HG03066 (cell line): ENCODE results near the gene KCTD2.
"Not testable (repeated sequence)": the region's sequence is repeated elsewhere in the genome, so short reads cannot be mapped to it uniquely, and the experiment has no call there.

ENCODE experiments used
- ATAC-seq: cut with Tn5 transposase; IDR thresholded peaks from one replicate; pipeline ENCODE4 v1.9.1; 2021; ENCODE audit warnings: low read depth; ENCODE audit not compliant: unreplicated experiment

Gene KCTD2

DNA sequence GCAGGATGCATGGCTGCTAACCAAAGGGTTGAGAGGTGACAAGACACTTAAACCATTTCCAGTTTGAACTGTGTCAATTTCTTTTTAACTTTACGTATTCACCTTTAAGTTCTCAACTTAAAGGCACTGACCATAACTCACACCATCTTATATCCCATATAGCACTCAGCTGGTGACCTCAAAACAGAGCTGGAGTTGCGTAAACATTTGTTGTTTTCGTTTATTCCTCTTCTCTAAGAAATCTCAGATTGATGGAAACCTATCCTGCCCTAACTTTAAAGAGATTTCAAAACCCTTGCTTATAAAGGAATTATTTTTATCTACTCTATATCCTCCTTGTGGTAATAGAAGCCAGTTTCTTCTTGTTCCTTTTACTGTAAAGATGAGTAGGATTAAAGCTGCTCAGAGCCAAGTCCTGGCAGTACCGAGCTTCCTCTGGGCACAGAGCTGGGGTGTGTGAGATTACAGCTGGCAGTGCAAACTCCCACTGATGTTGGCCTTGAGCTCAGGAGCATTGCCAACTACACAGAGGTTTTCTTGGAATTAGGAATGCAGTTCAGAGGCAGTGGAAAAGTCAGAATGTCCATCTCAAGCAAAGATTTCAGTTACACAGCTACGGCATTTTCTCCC lies 1.3 kb downstream of the KCTD2 start:
- no peak for ATAC-seq

DNA sequence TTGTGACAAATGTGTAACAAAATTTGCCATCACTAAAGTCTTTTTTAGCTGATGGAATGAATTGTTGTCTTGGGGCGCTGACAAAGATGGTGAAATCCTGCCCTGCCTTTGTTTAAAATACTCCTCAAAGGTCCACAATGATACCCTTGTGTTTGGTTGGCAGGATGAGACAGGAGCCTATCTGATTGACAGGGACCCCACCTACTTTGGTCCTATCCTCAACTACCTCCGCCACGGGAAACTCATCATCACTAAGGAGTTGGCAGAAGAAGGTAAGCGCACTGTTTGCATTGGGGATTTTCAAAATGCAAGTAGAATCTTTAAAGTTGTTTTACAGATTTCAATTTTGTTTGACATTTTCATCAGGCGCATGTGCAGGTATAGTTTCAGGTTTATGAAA lies 2.0 kb downstream of the KCTD2 start:
- no peak for ATAC-seq

DNA sequence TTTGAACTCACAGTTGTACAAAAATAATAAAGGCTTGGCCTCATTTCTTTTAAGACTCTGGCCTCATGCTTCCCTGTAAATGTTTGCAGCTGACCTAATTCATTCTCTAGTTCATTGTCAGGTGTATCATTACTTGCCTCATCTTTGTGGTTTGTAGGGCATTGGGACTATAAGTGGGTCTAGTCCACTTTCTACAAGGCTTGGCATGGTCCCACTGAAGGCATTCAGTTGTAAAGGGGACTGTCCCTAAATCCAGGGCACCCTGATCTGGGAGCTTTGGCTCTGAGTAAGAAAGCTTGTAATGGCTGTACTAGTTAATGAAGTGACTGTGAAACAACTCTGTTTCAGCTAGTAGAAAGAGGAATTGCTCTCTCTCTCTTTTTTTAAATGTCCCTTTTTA lies 2.7 kb downstream of the KCTD2 start:
- no peak for ATAC-seq

DNA sequence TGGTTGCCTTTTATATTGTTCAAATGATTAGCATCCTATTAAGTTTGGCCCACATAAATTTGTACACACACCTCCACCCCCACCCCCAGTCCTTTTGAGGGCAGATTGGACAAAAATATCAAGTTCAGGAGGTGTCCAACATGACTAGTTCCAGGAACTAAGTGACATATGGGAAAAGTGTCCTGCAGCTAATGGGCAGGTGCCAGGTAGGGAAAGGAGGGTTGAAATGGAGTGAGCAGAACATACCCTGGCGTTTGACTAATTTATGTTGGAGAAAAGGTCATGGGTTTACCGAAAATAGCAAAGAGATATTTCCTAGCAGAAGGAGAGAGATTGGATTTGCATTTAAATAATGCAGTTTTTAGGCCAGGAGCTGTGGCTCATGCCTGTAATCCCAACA lies 4.9 kb downstream of the KCTD2 start:
- ATAC-seq, result no peak

DNA sequence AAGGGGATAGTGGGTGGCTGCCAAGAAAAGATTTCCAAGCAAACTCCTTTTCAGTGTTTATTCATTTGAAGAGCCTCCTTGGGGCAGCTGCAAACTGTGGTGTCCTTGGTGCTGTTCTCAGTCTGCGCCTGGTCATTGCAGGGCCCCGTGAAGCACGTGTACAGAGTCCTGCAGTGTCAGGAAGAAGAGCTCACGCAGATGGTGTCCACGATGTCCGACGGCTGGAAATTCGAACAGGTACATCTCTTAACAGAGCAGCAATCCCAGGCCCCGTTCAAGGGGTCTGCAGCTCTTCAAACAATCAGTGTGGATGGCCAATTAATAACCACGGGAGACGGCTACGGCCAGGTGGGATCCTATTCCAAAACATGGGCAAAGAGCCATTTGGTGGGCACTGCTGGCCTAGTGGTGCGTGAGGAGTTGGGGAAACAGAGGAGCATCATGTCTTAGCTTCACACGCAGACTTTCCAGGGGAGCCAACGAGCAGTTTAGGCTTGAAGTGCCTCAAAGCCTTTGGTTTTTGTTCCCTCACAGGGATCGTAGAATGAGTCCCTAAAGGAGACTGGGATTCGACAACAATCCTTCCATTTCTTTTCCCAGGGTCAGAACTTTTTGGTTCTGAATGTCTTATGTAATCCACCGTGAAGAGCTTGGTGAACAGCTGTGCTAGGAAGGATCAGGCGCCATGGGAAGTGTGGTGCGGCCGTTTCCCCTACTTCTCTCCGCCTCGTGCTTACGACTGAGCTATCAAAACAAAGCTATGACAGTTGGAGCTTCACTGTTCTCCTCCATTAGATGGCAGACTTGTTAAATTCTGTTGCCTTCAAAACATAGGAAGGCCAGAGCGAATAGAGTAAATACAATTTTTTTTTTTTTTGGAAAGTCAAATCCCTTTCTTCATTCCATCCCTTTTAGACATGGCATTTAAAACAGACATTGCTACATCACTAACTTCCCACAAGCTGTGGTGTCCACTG lies 12.6 kb downstream of the KCTD2 start:
- ATAC-seq, result no peak

DNA sequence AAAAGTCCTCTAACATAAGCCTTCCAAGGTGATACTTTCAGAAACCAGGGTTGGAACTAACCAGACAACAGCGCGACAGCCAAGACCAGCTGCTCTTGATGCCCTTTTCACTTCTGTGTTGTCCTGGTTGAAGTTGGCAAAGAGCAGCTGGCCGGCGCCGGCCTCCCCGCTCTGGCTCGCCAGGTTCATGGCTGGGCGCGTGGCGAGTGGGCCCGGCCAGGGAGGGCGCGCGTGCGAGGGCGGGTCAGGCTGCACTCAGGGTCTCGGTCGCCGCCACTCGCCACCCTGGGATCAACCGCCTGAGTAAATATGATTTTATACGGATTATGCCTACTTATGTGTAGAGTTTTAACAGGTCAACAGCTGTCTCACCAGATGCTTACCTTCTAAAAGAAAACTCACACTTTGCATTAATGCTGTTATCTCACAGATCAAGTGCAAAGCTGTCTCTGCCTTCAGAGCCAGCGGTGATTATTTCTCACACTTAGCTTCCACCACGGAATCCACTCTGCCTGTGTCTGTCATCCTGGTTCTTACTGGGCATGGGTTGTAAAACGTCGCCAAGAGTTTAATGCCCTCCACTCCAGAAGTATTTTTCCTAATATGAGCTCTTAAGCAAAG lies 13.5 kb downstream of the KCTD2 start:
- no peak for ATAC-seq

DNA sequence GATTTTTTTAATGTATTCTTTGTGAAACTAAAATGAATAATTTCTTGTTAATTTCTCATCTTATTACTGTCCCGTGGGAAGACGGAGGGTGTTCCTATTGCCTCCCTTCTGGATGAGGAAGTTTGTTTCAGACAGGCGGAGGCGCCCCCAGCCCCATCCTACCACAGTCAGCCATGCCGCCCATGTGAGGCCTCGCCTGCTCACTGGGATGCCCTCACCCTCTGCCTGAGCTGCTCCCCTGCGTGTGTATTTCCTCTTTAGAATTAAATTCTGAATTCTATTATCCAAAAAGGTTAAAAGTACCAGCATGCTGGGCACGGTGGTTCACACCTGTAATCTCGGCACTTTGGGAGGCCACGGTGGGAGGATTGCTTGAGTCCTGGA lies 14.0 kb downstream of the KCTD2 start:
- no peak for ATAC-seq

DNA sequence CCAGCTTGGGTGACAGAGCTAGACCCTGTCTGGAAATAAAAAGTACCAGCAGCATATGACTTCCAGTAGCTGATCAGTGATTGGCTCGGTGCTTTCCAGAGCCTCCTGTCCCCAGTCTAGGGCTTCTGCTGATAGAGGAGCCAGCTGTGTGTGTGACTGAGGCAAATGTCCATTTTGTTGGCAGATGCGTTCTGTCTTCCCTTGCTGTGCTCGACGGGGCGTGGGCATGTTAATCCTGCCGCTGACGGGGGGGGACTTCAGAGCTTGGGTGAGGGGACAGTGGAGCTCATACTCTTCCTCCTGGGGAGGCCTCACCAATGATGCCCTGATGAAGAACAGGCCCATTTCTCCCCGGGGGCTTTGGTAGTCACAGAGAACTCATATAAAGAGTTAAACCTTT lies 14.6 kb downstream of the KCTD2 start:
- ATAC-seq, result no peak

DNA sequence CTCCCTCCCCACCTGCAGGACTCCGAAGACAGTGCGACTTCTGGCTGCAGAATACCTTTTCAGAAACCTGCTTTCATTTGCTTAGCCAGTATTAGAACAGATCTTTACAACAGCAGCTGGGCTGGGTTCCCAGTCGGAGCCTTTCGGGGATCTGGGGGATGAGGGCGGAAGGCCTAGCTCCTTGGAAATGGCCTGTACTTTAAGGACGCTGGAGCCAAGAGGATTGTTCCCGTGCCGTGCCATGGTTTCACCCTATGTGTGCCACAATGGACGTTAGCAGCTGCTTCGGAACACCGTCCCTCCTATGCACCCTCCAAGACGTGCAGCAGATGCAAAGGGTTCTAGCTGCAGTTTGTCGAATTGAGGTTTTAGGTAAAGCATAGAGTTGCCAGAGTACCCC lies 16.2 kb downstream of the KCTD2 start:
- ATAC-seq, result no peak

DNA sequence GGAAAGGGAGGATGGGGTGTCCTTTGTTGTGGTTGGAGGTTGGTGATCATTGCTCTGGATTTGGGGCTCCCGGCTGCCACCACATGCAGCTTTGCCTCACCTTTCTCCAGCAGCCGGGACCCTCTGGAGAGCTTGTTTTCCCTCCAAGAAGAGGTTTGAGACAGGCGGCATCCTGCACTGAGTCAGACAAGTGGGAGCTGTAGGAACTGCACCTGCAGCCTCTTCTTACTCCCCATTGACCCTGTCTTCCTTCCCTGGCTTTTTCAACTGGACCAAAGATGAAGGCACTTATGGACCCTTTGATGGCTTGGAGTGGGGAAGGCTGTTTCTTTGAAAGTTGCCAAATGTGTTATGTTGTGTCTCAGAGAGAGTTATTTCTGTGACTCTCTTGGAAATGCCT lies 16.6 kb downstream of the KCTD2 start:
- ATAC-seq, result no peak

DNA sequence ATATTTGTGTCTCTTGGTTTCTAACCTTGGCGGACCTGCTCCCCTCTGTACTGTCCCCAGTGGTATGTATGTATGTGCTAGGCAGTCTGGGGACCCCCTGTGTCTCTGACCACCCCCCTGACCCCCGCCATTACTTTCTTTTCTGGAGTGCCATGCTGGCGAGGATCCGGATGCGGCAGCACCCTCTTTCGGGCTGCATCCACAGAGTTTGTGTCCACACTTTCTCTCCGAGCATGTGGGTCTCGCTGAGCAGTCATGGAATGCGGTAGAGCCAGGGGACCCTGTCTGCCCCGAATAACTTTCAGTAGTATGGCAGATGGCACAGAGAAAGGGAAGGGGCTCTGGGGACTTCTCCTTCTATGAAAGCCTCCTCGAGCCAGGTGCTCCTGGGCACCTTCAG lies 17.0 kb downstream of the KCTD2 start:
- no peak for ATAC-seq

DNA sequence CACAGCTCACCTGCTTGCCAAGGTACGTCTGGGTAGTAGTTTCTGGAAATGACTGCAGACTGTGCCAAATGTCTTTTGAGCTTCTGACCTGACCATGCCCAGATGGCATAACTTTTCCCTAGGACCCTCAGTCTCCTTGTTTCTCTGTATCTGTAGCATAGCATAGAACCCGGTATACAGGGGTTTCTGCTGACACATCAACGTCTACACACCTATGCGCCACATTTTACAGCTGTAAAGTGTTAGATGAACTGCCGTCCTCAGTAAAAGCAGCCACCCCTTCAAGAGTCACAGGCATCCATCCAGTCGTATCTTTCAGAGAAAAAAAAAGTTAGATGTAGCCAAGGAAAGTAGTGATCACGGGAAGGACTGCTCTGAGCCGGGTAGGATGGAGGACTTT lies 17.4 kb downstream of the KCTD2 start:
- no peak for ATAC-seq

DNA sequence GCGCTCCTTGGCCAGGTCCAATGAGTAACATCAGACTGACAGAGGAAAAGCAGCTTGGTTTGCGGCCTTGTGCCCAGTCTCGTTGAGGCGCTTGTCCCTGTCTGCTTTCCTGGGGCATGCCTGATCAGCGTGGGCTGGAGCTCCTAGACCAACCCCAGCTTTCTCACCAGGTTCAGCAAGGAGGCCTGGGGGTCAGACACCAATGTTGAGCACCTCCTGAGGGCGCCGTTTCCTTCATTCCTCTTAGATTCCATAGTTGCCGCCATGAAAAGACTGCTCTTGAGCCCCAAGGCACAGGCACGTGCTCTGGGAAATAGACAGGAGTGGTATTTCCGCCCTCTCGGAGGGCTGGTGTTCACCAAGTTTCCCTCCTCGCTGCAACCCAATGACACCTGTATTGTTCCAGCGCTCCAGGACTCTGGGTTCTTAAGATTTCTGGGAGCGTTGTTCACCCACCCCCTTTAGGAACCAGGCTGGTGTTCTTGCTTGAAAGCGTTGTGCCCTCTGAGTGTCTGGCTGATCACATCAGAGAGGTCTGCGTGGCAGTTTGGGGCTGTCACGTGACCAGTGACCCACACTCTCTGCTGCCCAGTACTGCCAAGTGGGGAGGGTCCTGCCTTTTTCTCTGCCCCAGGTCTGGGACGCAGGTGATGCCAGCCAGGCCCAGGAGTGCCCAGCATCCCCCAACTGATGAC lies 18.0 kb downstream of the KCTD2 start:
- no peak for ATAC-seq

DNA sequence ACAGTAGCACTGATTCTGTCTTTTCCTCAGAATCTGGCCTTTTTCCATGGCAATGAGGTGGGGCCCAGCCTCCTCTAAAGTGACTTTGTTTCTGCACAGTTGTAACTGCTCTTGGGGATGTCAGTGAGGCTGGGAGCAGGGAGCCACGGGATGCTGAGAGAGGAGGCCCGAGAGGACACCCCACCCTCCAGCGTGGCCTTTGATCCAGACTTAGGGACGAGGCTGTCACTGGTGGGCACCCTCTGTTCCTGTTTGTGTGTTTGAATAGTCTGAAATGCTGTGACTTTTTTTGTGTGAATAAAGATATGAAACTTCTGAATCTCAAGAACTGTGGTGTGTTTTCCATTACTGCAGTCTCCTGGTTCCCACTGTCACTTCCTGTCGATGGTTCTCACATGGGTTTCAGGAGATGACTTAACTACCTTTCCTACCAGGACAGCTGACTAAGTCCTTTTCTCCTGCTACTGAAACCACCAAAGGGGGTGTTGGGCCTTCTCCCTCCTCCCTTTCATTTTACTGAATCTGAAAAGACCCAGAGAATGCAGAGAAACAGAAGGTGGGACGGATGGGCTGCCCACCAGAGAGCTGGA lies 18.6 kb downstream of the KCTD2 start:
- no peak for ATAC-seq

DNA sequence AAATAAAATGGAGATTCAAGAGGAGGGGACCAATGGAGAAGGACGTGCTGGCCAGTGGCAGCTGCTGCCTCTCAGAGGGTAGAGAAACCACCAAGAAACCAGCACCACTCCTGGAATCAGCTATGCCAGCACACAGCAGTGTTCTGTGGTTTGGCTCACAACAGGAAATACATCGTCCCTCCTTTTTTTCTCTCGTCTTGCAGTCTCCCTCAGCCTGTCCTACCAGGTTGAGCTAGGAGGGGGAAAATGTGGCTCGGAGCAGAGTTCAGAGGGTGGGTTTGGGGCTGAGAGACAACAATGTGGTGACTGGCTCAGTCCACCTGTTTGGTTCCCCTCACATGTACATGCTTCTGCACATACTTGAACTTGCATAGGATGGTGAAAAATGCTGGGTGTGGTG lies 20.8 kb downstream of the KCTD2 start:
- no peak for ATAC-seq

DNA sequence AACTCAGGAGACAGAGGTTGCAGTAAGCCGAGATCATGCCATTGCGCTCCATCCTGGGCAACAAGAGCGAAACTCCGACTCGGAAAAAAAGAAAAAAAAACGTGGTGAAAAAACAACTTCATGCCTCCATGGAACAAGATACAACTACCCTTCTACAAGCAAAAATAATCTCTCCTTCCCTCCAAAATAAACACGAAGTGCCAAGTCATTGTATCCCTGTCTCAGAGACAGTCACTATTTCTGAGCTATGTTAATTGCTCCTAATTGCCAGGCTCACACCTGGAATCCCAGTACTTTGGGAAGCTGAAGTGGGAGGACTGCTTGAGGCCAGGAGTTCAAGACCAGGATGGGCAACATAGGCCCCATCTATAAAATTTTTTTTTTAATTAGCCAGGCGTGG lies 21.7 kb downstream of the KCTD2 start:
- ATAC-seq, result no peak

DNA sequence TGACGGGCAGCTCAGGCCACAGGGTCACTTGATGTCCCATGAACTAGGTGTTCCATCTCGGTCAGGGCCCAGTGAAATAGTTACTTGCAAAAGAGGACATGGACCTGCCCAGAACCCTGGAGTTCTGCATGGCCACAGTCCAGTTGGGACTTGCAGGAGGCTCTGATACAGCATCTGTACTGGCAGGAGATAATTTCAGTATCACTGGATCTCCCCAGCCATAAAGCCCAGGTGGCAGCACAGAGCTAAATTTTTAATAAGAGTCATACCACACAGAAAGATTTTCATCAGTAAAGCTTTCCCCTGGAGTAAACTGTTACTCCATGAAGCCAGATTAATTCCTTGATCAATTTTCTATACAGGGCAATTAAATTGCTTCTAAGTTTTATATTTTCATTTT lies 22.8 kb downstream of the KCTD2 start:
- ATAC-seq, result no peak

DNA sequence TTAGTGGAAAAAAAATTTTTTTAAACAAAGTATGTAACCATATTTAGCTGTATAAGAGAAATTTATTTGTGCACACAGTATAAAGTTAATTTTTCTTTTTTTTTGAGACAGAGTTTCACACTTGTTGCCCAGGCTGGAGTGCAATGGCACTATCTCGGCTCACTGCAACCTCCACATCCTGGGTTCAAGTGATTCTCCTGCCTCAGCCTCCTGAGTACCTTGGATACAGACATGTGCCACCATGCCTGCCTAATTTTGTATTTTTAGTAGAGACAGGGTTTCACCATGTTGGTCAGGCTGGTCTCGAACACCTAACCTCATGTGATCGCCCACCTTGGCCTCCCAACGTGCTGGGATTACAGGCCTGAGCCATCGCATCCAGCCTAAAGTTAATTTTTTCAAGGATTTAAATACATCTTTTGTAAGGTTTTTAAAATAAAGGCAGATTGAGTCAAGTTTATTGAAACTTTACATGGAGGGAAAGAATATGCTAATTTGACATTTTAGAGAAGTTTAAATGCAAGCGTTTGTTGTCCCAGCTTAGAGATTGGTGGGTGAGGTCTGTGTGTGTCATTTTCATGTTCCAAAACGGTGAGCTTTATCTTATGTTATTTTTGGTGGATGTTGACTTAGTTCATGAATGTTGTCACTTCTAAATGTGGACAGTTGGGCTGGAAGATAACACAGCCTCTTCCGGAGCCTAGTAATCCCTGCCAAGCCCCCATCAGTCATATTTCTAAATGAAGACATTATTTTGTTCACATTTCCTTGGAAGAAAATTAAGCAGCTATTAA lies 24.6 kb downstream of the KCTD2 start:
- not testable (repeated sequence) for ATAC-seq

DNA sequence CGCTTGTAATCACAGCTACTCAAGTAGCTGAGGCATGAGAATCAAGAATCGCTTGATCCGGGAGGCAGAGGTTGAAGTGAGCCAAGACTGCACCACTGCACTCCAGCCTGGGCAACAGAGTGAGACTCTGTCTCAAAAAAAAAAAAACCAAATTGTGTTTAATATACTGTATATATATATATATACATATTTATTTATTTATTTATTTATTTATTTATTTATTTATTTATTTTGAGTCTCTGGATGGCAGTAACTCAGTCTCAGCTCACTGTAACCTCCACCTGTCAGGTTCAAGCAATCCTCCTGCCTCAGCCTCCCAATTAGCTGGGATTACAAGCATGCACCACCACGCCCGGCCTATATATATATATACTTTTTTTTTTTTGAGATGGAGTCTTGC lies 25.9 kb downstream of the KCTD2 start:
- ATAC-seq, result not testable (repeated sequence)

DNA sequence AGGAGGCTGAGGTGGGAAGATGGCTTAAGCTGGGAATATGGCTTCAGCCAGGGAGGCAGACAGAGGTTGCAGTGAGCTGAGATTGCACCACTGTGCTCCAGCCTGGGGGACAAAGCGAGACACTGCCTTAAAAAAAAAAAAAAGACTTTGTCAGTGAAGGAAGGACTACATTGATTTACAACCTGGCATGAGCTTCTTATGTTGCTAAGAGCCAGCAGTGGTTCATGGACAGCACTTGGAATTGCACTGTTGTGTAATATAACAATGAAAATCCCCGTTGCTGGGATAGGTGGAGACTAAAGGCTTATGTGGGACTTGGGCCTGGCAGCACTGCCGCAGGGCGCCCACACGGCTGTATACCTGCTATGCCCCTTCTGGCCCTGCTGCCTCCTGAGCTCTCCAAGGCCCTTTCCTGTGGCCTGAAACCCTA lies 26.6 kb downstream of the KCTD2 start:
- ATAC-seq, result no peak
